Caco-2 (cell line): ENCODE data around the gene DGCR2. TPM values are rescaled to one million over a fixed set of nuclear protein-coding genes. Genes with fewer than 3 reads are reported as not detected.

Experiments
- BruUV-seq: library from RNA; stranded (reverse); fragments of 400-500 nt; replicated peaks from 2 replicates; lab custom pipeline; 2021; lab: Mats Ljungman, UMichigan
- CTCF ChIA-PET: fragments of 300-600 bp; sonication (Branson Sonifier 250); formaldehyde crosslinking; loops from one replicate; lab custom pipeline; 2022; ENCODE audit warnings: antibody characterized with exemption; lab: Charles Lee
- POLR2A ChIA-PET: fragments of 300-600 bp; sonication (Branson Sonifier 250); formaldehyde crosslinking; loops from one replicate; lab custom pipeline; 2022; ENCODE audit warnings: antibody characterized with exemption; lab: Charles Lee
- DNase-seq, 2 experiments: peaks; one replicate each; pipeline versions ENCODE4 v3.0.0 to v3.0.0-alpha.2; 2020 to 2022
- H3K27me3 ChIP-seq: replicated peaks from 2 replicates; pipeline ENCODE4 v1.6.0; 2011; ENCODE audit warnings: low read length; ENCODE audit not compliant: control insufficient read depth, insufficient read depth
- H3K36me3 ChIP-seq: 2 replicates; pipeline ENCODE4 v1.5.1; 2011; ENCODE audit warnings: low read length; ENCODE audit not compliant: control insufficient read depth, insufficient read depth
- H3K4me1 ChIP-seq: fragments of 250-450 bp; sonication (Bioruptor Pico); 2 replicates; pipeline ENCODE4 v1.5.1; 2020; ENCODE audit warnings: mild to moderate bottlenecking
- H3K4me3 ChIP-seq: 2 replicates; pipeline ENCODE4 v1.5.1; 2011; ENCODE audit warnings: low read depth, mild to moderate bottlenecking, control low read depth, low read length
- H3K9me3 ChIP-seq: fragments of 250-450 bp; sonication (Bioruptor Pico); 2 replicates; pipeline ENCODE4 v1.5.1; 2020; ENCODE audit warnings: mild to moderate bottlenecking, moderate library complexity
- H3K27ac Mint-ChIP-seq: one replicate; pipeline ENCODE4 v1.8.0; 2022; ENCODE audit warnings: mixed read lengths; ENCODE audit not compliant: unreplicated experiment
- H3K27me3 Mint-ChIP-seq: one replicate; pipeline ENCODE4 v1.8.0; 2022; ENCODE audit warnings: mixed read lengths; ENCODE audit not compliant: insufficient read depth, unreplicated experiment
- H3K36me3 Mint-ChIP-seq: one replicate; pipeline ENCODE4 v1.8.0; 2022; ENCODE audit warnings: mild to moderate bottlenecking, mixed read lengths; ENCODE audit not compliant: insufficient read depth, unreplicated experiment
- H3K4me1 Mint-ChIP-seq: one replicate; pipeline ENCODE4 v1.8.0; 2022; ENCODE audit warnings: low read depth, mixed read lengths; ENCODE audit not compliant: unreplicated experiment
- H3K4me3 Mint-ChIP-seq: one replicate; pipeline ENCODE4 v1.8.0; 2022; ENCODE audit warnings: mild to moderate bottlenecking, moderate library complexity, mixed read lengths; ENCODE audit not compliant: unreplicated experiment
- H3K9me3 Mint-ChIP-seq: one replicate; pipeline ENCODE4 v1.8.0; 2022; ENCODE audit warnings: mixed read lengths; ENCODE audit not compliant: unreplicated experiment
- CTCF ChIP-seq, 2 experiments: fragments of 200-600 bp in 1 of 2; IDR thresholded peaks; 1 replicate in 1 of 2; 2 replicates in 1 of 2; pipeline versions ENCODE4 v1.5.1 to v1.8.0; 2011 to 2022; ENCODE audit warnings: antibody characterized with exemption in 1 of 2, control low read depth in 1 of 2, inconsistent platforms in 1 of 2, low read depth in 1 of 2, low read length in 1 of 2, mild to moderate bottlenecking in 1 of 2, moderate library complexity in 1 of 2; ENCODE audit not compliant: insufficient read depth in 1 of 2, severe bottlenecking in 1 of 2, unreplicated experiment in 1 of 2
- intact Hi-C: fragments of 100-400 bp; cut with micrococcal nuclease; formaldehyde crosslinking; loops from one replicate; pipeline ENCODE4 v1.10.0; 2022; ENCODE audit not compliant: unreplicated experiment
- total RNA-seq: library from RNA; stranded (reverse); gene quantifications from 2 replicates; pipeline ENCODE4 v1.2.3, GENCODE V29; 2022

The DGCR2 gene
- total RNA-seq, 1 experiment from 2014 or later, result 67.9 TPM

GRCh38 chr22:19048531-19048930 lies 73.7 kb downstream of the DGCR2 start:
- peaks cover 6% of the 10 kb centered on the region for H3K36me3 ChIP-seq
- H3K4me1 ChIP-seq, result no peaks in the 10 kb centered on the region
- H3K9me3 ChIP-seq, result no peaks in the 10 kb centered on the region
- BruUV-seq, result no TSS peak
- no peak for DNase-seq
- no peaks in the 10 kb centered on the region for H3K9me3 Mint-ChIP-seq
- no peak overlapping the region for H3K27ac Mint-ChIP-seq
- H3K36me3 Mint-ChIP-seq, result peaks cover 78% of the 10 kb centered on the region
- TF ChIP-seq CTCF (IDR thresholded peaks at IDR 0.05; ENCODE audit: insufficient read depth in 1 of 2, low read depth in 1 of 2, low read length in 1 of 2, severe bottlenecking in 1 of 2, unreplicated experiment in 1 of 2), result no peak
- intact Hi-C loops, result no loop called here
- POLR2A ChIA-PET, result no interaction called here
- H3K27me3 Mint-ChIP-seq, result no peaks in the 10 kb centered on the region
- peaks cover 7% of the 10 kb centered on the region for H3K4me1 Mint-ChIP-seq
- no peak overlapping the region for H3K4me3 Mint-ChIP-seq
- no peaks in the 10 kb centered on the region for H3K27me3 ChIP-seq
- H3K4me3 ChIP-seq, result no peak overlapping the region
- CTCF ChIA-PET, result no interaction called here

GRCh38 chr22:19047993-19048392 lies 74.2 kb downstream of the DGCR2 start:
- ChIA-PET POLR2A (no interaction called here), CTCF (no interaction called here)
- TF ChIP-seq CTCF (IDR thresholded peaks at IDR 0.05; ENCODE audit: insufficient read depth in 1 of 2, low read depth in 1 of 2, low read length in 1 of 2, severe bottlenecking in 1 of 2, unreplicated experiment in 1 of 2), result no peak
- Histone ChIP-seq H3K27me3 (no peaks in the 10 kb centered on the region), H3K4me1 (no peaks in the 10 kb centered on the region), H3K4me3 (no peak overlapping the region), H3K9me3 (no peaks in the 10 kb centered on the region), H3K36me3 (peaks cover 5% of the 10 kb centered on the region)
- Mint-ChIP-seq H3K4me3 (no peak overlapping the region), H3K9me3 (no peaks in the 10 kb centered on the region), H3K4me1 (peaks cover 7% of the 10 kb centered on the region), H3K27me3 (no peaks in the 10 kb centered on the region), H3K36me3 (peaks cover 72% of the 10 kb centered on the region), H3K27ac (no peak overlapping the region)
- intact Hi-C loops, result no loop called here
- no TSS peak for BruUV-seq
- DNase-seq, result no peak

- peaks cover 5% of the 10 kb centered on the region for H3K36me3 ChIP-seq
- Mint-ChIP-seq H3K4me3 (no peak overlapping the region), H3K27me3 (no peaks in the 10 kb centered on the region), H3K4me1 (peaks cover 7% of the 10 kb centered on the region), H3K36me3 (peaks cover 72% of the 10 kb centered on the region), H3K27ac (no peak overlapping the region), H3K9me3 (no peaks in the 10 kb centered on the region)
- no peak for DNase-seq
- ChIA-PET CTCF (no interaction called here), POLR2A (no interaction called here)
- no peak overlapping the region for H3K4me3 ChIP-seq
- no TSS peak for BruUV-seq
- H3K4me1 ChIP-seq, result no peaks in the 10 kb centered on the region
- intact Hi-C loops, result no loop called here
- TF ChIP-seq CTCF (IDR thresholded peaks at IDR 0.05; ENCODE audit: insufficient read depth in 1 of 2, low read depth in 1 of 2, low read length in 1 of 2, severe bottlenecking in 1 of 2, unreplicated experiment in 1 of 2), result no peak
- no peaks in the 10 kb centered on the region for H3K27me3 ChIP-seq
- H3K9me3 ChIP-seq, result no peaks in the 10 kb centered on the region
Measured at GRCh38 chr22:19046719-19047609, 75.2 kb downstream of the DGCR2 start.
